Activated CD8-positive, alpha-beta memory T cell treated with anti-CD3 and anti-CD28 coated beads, Interleukin-2, amount 50 U/mL, for 4 hours (primary cell): ENCODE data around the gene CFC1B.
"Not testable (repeated sequence)": the region's sequence is repeated elsewhere in the genome, so short reads cannot be mapped to it uniquely, and the experiment has no call there.

ENCODE experiments used
- DNase-seq: peaks from one replicate; pipeline ENCODE4 v3.0.0-alpha.2; 2020

CFC1B gene

DNA sequence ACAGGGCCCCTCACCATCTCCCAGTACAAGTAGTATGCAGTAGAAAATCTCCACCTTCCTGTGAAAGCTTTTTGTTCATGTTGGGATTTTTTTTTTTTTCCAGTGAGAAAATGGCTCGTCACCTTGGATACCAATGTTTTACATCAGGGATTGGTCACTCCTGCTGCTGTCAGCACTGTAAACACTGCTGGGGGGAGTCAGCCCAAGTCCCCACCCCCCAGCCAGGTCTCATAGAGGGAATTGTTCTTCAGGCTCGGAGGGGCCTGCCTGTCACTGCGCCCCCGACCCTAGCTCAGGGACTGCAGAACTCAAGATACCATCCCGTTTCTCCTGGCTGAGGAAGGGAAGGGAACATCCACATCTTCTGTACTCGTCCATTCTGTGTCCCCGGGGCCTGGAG, at the start of gene CFC1B:
TSS of gene CFC1B (plus strand) at position 231 of the 400 bp plus-strand sequence. CDS start 263 bp downstream, outside the sequence.
- DNase-seq = not testable (repeated sequence)

DNA sequence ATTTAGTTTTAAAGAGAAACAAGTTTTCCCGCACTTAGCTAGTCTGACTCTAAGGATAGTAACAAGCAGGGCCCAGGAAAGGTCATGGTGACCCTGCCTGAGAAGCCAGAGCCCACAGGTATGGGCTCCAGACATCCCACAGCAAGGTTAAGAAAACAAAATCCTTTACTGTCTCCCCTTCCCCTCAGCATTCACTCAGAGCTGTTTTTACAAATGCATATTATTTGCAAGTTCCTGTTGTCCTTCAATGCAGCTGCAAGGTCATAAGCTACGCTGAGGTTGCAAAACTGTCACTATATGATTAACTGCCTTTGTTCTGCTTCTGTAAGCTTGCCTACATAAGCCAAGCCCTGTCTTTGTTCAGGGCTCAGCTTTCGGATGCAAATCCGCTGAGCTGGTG, 29.9 kb upstream of the CFC1B start:
- DNase-seq = not testable (repeated sequence)

DNA sequence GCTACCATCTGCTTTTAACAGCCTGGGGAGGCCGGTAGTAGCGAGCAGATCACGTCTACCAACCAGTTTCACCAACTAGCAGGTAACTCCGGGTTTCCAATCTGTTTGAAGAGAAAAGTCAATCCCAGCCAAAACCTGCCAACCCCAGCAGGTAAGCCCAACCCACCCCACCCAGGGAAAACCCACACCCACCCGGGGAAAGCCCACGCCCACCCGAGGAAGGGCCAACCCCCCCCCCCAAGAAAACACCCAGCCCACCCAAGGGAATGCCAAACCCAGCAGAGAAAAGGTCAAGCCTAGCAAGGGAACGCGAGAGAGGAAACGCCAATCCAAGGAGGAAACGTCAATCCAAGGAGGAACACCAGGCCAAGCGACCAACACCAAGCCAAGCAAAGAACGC, 11.8 kb upstream of the CFC1B start, which contains the start of gene POTEI:
TSS of gene POTEI (minus strand) at position 101 of the 400 bp plus-strand sequence. CDS start at position 8, 93 bp downstream.
- DNase-seq = not testable (repeated sequence)

DNA sequence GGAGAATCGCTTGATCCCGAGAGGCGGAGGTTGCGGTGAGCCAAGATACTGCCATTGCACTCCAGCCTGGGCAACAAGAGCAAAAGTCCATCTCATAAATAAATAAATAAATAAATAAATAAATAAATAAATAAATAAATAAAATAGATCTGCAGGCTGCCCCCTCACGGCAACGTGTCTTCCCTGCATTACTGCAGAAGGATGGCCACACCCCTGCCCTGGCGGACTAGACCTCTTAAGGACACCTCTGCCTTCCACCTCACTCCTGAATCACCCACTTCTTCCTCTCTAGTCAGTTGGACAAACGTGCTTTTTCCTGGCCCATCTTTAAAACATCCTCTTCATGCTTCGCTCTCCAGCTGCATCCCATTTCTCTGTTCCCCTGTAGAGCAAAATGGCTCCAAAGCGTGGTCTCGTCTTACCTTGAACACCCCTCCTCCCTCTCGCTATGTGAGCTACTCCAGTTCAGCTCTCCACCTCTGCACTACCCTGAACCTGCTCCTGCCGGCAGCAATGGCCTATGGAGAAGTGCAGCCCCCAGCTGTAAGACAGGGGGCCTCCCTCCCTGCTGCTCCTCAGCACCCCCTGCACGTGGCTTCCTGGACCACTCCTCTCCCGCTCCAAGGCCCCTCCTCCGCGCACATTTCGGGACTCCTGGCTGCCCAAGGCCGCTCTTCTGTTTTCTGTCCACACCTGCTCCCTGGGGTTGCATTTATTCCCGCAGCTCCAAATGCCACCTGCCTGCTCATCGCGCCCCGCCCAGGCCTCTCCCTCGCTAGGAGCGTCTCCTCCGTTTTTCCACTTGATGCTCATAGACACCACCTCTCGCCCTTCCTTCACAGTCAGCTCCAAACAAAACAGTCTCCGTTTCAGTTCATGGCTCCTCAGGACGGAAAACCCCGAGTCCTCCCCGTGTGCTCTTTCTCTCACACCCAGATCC, 9.9 kb upstream of the CFC1B start:
- not testable (repeated sequence) for DNase-seq

DNA sequence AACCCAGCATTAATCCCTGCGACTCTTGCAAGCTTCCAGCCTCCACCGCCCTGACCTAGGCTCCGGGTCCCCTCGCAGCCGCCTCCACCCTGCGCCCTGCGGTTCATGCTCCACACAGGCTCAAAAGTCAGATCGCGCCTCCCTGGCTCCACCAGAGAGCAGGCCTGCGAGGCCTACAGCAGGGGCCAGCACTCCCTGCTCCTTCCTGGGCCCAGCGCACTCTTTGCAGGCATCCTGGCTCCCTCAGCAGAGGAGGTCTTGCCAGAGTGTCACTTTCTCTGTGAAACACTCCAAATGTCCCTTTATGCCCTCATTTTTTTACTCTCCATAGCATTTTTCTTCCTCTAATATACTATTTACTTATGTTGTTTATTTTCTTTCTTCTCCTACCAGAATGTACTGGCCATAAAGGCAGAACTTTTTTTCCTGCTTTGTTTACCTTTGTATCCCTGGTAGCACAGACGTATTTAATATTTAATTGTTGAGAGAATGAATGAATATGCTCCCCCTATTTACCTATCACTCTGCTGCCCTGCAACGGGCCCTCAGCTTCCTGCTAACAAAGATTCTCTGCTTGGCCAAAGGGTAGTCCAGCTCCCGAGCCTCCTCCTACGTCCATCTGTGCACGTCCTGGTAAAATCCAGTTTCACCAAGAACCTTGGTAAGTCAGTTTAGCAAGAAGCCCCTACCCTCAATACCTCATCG, 9.1 kb upstream of the CFC1B start:
- DNase-seq = not testable (repeated sequence)

DNA sequence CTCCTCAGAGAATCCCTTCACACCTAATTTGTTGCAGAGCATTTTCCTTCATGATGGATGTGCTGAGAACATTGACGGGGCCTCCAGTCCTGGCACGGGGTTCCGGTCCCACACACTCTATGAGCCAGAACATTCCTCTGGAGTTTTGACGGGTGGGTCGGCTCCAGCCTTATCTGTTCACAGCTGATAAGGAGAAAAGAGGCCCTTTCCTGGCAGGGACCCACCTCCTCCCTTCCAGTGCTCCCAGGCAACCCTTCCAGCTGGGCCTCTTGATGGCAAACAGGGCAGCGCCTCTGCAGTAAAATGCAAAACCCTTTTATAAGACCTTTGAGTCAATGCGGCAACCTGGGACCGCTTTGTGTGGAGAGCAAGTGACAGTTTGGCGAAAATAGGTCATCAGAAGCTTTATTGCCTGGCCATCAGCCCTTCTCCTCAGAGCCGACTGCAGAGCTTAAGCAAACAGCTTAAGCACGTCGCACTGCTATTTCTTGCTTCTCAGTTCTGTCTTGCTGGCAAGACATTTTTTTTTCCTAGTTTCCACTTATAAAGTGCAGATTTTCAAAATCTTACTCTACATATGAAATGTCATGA, 2.4 kb upstream of the CFC1B start:
- DNase-seq = not testable (repeated sequence)

DNA sequence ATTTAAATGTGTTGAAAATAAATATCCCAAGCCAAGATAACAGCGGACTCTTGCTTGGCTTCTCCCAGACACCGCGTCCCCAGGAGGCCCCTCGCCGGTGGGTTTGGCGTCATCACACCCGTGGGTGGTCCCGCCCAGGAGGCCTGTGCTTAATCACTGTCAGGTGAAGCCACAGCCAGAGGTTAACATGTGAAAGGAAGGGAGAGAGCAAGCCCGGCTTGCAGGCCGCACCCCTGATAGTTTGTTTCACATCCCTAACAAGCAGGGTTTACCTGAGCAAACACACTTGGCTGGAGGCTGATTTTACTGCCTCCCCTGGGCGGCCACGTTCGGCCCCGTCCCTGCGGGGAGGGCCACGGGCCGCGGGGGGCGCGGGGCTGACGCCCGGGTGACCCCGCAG, 1.4 kb downstream of the CFC1B start:
- not testable (repeated sequence) for DNase-seq

DNA sequence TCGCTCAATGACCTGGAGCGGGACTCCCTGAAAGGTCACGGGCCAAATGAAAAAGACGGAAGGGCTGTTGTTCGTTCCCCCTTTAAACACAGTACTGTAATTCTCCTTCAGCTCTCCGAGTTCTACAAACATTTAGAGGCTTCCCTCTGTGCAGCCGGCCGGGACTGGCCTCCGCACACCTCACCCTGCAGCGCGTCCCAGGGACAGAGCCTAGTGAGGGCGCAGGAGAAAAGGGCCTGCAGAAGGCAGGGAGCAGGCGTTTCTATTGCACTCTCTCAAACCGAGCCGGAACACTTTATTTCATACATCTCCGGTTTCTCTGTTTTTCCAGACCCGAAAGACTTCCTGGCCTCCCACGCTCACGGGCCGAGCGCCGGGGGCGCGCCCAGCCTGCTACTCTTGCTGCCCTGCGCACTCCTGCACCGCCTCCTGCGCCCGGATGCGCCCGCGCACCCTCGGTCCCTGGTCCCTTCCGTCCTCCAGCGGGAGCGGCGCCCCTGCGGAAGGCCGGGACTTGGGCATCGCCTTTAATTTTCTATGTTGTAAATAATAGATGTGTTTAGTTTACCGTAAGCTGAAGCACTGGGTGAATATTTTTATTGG, 6.4 kb downstream of the CFC1B start:
- not testable (repeated sequence) for DNase-seq

DNA sequence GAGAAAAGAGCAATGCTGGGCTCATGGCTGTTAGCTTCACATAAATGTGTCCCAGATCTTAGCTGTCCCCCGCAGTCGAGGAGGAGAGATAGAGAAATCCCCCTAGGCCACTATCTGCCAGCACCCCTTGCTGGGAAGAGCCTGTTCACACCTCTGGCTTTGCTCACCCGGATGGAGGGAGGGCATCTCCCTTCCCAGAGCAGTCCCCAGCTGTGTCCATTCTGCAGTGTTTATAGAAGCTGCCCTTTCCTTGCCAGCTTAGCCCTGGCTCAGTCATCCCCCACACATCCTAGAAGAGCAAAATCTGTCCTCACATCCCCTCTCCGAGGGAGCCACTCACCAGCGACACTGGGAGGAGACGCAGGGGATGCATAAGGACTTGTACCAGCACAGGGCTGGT, 8.5 kb downstream of the CFC1B start:
- DNase-seq = not testable (repeated sequence)

DNA sequence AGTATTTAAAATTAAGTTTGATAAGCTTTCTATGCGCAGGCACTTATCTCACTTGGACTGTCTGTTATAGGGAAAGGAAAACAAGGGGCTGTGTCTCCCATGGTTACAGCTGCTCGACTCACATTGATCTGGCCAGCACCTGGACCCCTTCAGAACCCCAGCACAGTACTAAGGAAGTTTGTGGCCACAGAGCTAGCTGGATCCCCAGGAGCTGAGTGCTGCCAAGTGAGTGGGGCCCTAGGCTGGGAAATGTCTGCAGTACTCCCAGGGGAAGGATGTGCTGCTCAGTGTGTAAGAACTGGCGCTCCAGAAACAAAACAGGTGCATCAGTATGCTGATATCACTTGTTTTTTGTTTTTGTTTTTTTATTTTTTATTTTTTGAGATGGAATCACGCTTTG, 9.2 kb downstream of the CFC1B start:
- not testable (repeated sequence) for DNase-seq

DNA sequence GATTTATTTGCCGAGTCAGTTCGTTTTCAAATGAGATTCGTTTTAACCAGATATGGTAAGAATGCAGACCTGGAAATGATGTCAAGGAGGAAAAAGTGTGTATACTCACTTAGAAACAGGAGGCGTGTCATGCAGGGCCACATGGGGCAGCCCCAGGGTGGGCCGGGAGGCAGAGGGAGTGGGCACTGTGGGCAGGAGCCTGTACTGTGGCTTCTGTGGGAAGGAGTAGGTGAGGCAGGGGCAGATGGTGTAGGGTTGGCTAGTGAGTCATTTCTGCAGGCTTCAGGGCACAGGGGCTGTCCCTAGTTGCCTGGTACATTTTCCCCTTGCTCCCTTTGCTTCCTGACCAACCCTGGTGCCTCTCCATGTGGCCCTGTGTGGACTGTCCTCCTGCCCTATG, 10.2 kb downstream of the CFC1B start:
- not testable (repeated sequence) for DNase-seq

DNA sequence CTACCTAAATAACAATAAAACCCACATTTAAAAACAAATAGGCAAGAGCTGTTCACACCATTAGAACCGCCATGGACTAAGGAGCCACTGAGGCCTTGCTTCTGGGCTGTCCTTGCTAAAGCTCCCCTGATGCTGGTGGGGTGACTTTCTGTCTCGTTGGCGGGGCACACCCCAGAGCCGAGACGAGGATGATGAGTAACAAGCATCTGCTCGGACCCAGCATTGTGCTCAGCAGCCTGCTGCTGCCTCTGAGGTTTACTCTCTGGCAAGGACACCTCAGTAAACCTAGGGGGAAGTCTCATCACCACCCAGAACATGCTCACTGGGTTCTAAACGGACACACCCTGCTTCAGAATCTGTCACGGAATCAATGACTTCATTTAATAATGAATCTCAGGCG, 10.7 kb downstream of the CFC1B start:
- DNase-seq = not testable (repeated sequence)

DNA sequence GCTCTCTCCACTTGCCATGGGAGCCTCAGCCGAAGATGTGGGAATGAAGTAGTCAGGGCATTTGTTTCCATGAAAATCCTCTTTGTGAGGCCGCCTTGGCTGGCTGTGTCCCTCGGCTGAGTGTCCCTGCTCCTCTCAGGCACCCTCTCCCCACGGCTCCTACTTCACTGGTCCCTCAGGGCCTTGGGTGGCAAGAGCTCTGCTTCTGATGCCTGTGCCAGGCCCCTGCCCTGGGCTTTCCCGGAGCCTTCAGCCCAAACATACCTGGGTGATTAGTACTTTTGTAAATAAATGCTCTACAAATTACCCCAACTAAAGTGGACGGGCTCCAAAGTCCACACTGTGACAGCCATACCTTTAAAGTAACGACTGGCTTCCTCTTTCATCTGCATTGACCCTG, 15.6 kb downstream of the CFC1B start:
- not testable (repeated sequence) for DNase-seq

DNA sequence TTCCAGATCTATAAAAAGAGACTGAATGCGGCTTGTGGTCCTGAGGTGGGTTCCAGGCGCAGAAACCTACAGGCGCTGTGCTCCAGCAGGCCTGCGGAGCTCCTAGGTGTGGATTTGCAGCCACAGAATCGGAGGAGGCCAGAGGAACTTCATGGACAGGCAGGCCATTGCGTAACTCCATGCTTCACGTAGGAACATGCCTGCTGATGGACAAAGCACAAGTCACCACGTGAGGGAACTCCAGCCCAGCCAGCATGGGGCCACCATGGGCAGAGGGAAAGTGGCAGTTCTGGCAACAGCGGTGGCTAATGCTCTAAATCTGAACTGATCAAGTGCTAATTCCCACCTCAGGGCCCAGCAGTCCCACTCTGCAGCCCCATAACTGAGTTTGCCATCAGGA, 17.2 kb downstream of the CFC1B start:
- not testable (repeated sequence) for DNase-seq

DNA sequence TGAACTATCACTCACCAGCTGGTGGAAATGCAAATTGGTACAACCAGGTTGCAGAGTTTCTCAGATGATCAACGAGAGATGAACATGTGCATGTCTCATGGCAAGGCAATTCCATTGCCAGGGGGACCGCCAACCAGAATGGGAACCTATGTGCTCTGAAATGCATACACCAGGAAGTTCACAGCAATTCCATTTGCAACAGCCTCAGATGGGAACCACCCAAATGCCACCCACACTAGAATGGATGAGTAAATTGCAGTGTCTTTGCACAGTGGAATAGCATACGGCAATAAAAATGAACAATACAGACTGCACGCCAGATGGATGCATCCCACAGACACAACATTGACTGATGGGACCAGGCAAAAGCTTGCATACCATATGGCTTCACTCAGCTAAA, 21.8 kb downstream of the CFC1B start:
- DNase-seq = not testable (repeated sequence)

DNA sequence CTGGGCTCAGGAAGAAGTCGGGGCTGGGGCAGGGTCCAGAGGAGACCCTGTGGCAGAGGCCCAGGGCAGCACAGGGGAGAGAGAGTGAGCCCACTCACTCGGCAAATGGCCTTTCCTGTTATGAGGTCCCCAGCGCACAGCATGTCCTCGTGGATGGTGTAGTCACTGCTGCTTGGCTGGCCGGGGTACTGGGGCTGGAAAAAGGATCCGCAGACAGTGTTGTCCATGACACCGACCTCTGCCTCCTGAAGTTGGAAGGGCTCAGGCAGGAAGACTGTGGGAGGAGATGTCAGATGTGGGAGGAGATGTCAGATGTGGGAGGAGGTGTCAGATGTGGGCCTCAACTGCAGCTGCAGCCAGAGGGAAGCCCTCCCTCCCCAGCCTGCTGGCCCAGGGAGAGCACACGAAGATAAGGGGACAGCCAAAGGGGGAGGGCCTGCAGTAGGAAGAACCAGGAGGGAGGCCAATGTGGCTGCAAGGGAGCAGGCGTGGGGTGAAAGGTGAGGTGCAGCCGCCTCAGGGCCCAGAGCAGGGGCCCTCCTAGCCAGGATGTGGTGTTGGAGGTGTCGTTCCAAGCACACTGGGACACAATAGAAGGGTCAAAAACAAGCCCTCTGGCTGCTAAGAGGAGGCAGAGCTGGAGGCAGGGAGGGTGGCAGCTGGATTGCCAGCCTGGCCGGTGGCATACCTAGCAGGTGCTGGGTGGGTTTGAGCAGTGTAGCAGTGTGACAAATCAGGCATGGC, 22.9 kb downstream of the CFC1B start:
- not testable (repeated sequence) for DNase-seq

DNA sequence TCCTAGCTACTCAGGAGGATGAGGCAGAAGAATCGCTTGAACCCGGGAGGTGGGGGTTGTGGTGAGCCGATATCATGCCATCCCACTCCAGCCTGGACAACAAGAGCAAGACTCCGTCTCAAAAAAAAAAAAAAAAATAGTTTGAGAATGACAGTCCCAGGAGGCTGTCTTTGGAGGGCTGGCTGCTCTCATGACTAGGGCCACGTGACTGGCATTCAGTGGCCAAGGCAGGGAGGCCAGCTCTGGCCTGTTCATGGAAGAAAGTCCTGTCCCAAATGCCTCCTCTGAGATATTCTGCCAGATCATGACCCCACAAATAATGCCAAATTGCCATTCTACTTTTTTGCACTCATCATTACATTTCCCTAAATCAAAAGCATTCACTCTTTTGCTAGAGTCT, 24.0 kb downstream of the CFC1B start:
- DNase-seq = not testable (repeated sequence)

DNA sequence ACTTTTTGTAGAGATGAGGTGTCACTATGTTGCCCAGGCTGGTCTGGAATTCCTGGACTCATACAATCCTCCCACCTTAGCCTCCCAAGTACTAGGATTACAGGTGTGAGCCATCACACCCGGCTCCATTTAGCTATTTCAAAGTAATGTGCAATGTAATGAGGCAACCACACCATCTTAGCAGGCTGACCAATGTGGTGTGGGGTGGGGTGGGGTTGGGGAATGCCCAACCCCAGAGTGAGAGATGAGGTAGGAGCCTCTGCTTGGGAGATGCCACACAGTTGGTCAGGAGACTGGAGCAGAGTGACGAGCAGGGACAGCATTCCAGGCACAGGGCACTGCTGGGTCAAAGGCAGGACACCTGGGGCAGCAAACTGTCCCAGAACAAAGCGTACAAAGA, 27.4 kb downstream of the CFC1B start:
- not testable (repeated sequence) for DNase-seq

DNA sequence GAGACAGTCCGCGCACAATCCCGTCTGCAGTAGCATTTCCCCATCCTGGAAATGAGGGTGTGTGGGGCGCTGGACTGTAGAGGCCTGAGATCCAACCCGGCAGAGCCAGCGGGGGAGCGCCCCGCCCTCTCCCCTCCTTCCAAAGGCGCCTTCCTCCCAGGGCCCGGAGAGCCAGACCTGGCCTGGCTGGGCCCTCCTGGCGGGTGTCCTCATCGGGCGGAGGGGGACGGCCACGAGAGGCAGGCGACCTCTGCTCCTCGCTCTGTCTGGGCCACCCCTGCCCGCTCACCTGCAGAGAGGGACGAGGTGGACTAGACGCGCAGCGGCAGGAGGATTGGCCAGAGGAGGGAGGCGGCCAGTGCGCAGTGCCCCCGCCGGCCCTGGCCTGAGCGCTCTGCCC, 28.5 kb downstream of the CFC1B start:
- not testable (repeated sequence) for DNase-seq

DNA sequence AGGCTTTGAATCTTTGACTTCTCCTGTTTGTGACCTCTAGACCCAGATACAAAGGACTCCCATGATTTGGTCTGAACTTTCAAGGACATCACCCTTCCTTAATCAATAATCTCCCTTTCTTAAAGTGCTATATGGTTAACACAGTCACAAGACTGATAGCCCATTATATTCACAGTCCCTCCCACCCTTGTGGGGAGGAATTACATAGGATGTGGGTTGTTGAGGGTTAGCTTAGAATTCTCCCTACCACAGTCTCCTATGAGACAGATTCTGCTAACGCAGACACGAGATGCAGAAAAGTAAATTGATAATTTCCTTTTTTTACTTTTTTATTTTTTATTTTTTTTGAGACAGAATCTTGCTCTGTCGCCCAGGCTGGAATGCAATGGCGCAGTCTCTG, 33.2 kb downstream of the CFC1B start:
- not testable (repeated sequence) for DNase-seq

DNA sequence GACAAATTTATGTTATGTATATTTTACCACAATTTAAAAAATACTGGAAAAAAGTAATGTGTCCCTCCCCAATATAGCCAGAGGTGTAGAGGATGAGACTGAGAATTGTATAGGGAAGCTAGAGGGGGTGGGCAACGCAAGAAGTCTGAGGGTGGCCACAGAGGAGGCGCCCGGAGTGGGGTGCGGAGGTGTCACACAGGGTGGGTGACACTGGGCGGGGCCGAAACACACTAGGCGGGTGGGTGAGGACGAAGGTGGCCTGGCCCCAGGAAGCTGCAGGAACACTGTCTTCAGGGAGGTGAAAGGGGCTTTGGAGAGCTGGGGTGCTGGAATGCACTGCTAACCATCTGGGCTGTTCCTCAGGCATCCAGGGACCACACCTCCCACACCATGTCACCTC, 35.4 kb downstream of the CFC1B start:
- DNase-seq = not testable (repeated sequence)

DNA sequence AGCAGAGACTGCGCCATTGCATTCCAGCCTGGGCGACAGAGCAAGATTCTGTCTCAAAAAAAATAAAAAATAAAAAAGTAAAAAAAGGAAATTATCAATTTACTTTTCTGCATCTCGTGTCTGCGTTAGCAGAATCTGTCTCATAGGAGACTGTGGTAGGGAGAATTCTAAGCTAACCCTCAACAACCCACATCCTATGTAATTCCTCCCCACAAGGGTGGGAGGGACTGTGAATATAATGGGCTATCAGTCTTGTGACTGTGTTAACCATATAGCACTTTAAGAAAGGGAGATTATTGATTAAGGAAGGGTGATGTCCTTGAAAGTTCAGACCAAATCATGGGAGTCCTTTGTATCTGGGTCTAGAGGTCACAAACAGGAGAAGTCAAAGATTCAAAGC, 45.1 kb downstream of the CFC1B start:
- DNase-seq = not testable (repeated sequence)
